Astrocyte of the cerebellum (primary cell): ENCODE results near the gene HYAL2.

ENCODE experiments used
- DNase-seq: peaks from one replicate; pipeline ENCODE4 v3.0.0-alpha.2; 2011; ENCODE audit warnings: low read depth
- H3K4me3 ChIP-seq: 2 replicates; pipeline ENCODE4 v1.5.1; 2011; ENCODE audit warnings: mild to moderate bottlenecking, low read depth, low read length, moderate library complexity
- CTCF ChIP-seq: IDR thresholded peaks from 2 replicates; pipeline ENCODE4 v1.5.1; 2012; ENCODE audit warnings: low read length, low read depth, moderate library complexity, mild to moderate bottlenecking; ENCODE audit errors: missing control alignments
- in situ Hi-C: cut with HindIII; loops from 2 replicates; pipeline ENCODE4 v1.10.0; 2017; ENCODE audit warnings: low sequenced_read_pairs

HYAL2 gene

GRCh38 chr3:50324351-50325112, 2.0 kb upstream of the HYAL2 start:
- peak; percentile 92 for TF ChIP-seq CTCF
- peak; percentile 46 for DNase-seq
- no peak overlapping the region for H3K4me3 ChIP-seq
- in situ Hi-C loops, result no loop called here

- TF ChIP-seq CTCF, result peak; percentile 2
- in situ Hi-C loops, result no loop called here
- no peak for DNase-seq
- no peak overlapping the region for H3K4me3 ChIP-seq
Observed at GRCh38 chr3:50323614-50324199, 1.2 kb upstream of the HYAL2 start.

- no peak for DNase-seq
- in situ Hi-C loops, result no loop called here
- H3K4me3 ChIP-seq, result no peak overlapping the region
- no peak for TF ChIP-seq CTCF
Observed at GRCh38 chr3:50323092-50323600, 601 bp upstream of the HYAL2 start.

GRCh38 chr3:50322115-50322385, 495 bp downstream of the HYAL2 start:
- peak overlapping the region; percentile 77 for H3K4me3 ChIP-seq
- in situ Hi-C loops, result no loop called here
- no peak for DNase-seq
- TF ChIP-seq CTCF, result no peak

- peak; percentile 52 for TF ChIP-seq CTCF
- peak overlapping the region; percentile 77 for H3K4me3 ChIP-seq
- peak; percentile 63 for DNase-seq
- in situ Hi-C loops, result no loop called here
Observed at GRCh38 chr3:50321336-50322114, 1.0 kb downstream of the HYAL2 start.

- no peak for TF ChIP-seq CTCF
- DNase-seq, result no peak
- in situ Hi-C loops, result no loop called here
- H3K4me3 ChIP-seq, result peak overlapping the region; percentile 77
Observed at GRCh38 chr3:50320853-50321335, 1.7 kb downstream of the HYAL2 start.
